ENCODE results near the gene TBC1D9B. TPM values are rescaled to one million over a fixed set of nuclear protein-coding genes. Genes with fewer than 3 reads are reported as not detected.
A peak's percentile ranks its signal among the peaks of the same experiment; 100 is the strongest.

Gene TBC1D9B
- total RNA-seq, 1 donor from 2014 or later = 31.1 TPM

DNA sequence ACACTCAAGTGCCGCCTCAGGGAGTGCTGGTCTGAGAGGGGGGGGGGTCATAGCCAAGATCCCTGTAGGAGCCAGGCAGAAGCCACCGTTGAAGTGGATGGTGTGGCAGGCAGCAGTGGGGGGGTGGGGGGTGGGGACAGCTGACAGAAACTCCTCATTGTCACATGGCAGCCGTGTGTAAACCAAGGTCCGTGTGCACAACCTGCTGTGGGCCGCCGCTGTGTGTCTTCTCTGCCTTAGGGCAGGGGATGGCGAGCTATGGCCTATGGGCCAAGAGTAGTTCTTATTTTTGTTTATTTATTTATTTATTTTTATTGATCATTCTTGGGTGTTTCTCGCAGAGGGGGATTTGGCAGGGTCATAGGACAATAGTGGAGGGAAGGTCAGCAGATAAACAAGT is 73.6 kb downstream of the TBC1D9B start:
- no peaks in the 10 kb centered on the region for H3K9me3 ChIP-seq (replicated peaks)
- H3K36me3 ChIP-seq = peaks cover 91% of the 10 kb centered on the region
- H3K27ac ChIP-seq (replicated peaks) = no peak overlapping the region
- H3K4me1 ChIP-seq = peaks cover 70% of the 10 kb centered on the region
- intact Hi-C loops (cut with micrococcal nuclease) = no loop called here
- no peaks in the 10 kb centered on the region for H3K27me3 ChIP-seq (ENCODE audit: low read depth)
- TF ChIP-seq, protein P1, sequence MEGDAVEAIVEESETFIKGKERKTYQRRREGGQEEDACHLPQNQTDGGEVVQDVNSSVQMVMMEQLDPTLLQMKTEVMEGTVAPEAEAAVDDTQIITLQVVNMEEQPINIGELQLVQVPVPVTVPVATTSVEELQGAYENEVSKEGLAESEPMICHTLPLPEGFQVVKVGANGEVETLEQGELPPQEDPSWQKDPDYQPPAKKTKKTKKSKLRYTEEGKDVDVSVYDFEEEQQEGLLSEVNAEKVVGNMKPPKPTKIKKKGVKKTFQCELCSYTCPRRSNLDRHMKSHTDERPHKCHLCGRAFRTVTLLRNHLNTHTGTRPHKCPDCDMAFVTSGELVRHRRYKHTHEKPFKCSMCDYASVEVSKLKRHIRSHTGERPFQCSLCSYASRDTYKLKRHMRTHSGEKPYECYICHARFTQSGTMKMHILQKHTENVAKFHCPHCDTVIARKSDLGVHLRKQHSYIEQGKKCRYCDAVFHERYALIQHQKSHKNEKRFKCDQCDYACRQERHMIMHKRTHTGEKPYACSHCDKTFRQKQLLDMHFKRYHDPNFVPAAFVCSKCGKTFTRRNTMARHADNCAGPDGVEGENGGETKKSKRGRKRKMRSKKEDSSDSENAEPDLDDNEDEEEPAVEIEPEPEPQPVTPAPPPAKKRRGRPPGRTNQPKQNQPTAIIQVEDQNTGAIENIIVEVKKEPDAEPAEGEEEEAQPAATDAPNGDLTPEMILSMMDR (IDR thresholded peaks at IDR 0.05; ENCODE audit: borderline replicate concordance) = no peak
- DNase-seq = no peak
- H3K4me3 ChIP-seq = no peak overlapping the region

DNA sequence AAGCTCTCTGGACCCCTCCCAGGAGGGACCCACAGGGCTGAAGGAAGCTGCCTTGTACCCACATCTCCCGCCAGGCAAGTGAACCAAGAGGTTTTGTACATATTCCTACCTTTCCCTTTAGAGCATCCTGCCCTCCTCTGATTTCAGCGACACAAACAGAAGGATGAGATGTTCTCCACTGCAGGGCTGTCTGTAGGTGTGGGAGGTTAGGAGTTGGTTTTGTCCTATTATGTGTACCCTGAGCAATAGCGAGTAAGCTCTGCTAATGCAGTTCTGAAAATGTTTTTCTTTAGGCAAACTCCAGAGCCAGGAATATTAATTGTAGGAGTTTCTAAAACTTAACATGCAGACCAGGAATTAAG is 74.0 kb downstream of the TBC1D9B start:
- intact Hi-C loops (cut with micrococcal nuclease) = no loop called here
- Histone ChIP-seq H3K4me3 (no peak overlapping the region), H3K36me3 (peaks cover 91% of the 10 kb centered on the region), H3K9me3 (replicated peaks) (no peaks in the 10 kb centered on the region), H3K27ac (replicated peaks) (peak overlapping the region; percentile 12), H3K27me3 (ENCODE audit: low read depth) (no peaks in the 10 kb centered on the region), H3K4me1 (peaks cover 74% of the 10 kb centered on the region)
- no peak for DNase-seq
- TF ChIP-seq, protein P1 (IDR thresholded peaks at IDR 0.05; ENCODE audit: borderline replicate concordance) = no peak

DNA sequence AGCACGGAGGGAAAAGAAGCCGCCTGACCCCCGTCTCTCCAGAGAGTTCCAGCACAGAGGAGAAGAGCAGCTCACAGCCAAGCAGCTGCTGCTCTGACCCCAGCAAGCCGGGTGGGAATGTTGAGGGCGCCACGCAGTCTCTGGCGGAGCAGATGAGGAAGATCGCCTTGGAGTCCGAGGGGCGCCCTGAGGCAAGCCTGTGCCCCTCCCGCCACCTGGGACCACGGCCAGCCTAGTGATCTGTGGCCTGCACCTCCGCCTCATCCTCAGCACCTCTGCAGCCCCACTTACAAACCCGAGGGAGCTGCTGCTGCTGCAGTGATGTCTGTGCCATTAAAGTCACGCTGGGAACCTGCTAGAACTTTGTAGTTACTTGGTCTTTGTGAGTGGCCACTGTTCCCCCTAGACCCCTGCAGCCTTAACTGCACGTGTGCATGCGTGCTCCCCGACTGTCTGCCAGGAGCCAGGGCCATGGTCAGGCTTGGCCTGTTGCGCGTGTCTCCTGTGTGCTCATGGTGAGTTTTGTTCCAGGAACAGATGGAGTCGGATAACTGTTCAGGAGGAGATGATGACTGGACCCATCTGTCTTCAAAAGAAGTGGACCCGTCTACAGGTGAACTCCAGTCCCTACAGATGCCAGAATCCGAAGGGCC is 74.5 kb downstream of the TBC1D9B start:
- Histone ChIP-seq H3K4me1 (peaks cover 79% of the 10 kb centered on the region), H3K4me3 (no peak overlapping the region)
- intact Hi-C loops (cut with micrococcal nuclease) = no loop called here

DNA sequence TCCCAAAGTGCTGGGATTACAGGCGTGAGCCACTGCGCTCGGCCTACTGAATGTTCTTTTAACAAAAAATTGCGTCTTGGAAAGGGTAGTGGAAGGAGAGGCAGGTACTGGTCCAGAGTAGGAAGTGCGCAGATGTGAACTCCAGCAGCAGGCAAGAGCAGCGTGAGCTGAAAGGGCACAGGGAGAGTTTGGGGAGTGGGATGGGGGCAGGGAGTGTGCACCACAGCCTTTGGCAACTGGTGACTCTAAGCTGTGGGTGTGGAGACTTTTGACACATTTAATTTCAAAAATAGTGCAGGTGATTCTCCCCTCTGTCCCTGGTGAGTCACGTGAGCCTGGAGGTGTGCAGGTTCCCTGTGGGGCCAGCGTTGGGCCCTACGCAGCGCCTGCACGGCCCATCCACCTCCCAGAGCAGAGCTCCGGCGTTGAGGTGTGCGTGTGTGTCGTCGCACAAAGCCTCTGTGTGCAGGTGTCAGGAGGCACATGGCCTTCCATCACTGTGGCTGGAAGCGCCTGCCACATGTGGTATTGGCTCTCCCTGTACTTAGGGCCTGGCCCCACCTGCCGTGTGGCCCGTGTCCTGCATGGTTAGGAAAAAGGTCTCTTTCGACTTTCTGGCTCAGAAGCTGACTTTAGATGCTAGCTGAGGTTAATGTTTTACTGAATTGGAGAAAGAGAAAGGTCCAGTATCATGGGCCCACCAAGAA is 75.5 kb downstream of the TBC1D9B start:
- Histone ChIP-seq H3K4me1 (peaks cover 78% of the 10 kb centered on the region), H3K36me3 (peaks cover 91% of the 10 kb centered on the region)
- intact Hi-C loops (cut with micrococcal nuclease) = no loop called here

More for the DNA sequence above, 74.5 kb downstream of the TBC1D9B start:
- no peaks in the 10 kb centered on the region for H3K27me3 ChIP-seq (ENCODE audit: low read depth)
- peaks cover 91% of the 10 kb centered on the region for H3K36me3 ChIP-seq
- TF ChIP-seq, protein P1 (IDR thresholded peaks at IDR 0.05; ENCODE audit: borderline replicate concordance) = no peak
- H3K27ac ChIP-seq (replicated peaks) = peak overlapping the region; percentile 12
- no peak for DNase-seq
- H3K9me3 ChIP-seq (replicated peaks) = no peaks in the 10 kb centered on the region

DNA sequence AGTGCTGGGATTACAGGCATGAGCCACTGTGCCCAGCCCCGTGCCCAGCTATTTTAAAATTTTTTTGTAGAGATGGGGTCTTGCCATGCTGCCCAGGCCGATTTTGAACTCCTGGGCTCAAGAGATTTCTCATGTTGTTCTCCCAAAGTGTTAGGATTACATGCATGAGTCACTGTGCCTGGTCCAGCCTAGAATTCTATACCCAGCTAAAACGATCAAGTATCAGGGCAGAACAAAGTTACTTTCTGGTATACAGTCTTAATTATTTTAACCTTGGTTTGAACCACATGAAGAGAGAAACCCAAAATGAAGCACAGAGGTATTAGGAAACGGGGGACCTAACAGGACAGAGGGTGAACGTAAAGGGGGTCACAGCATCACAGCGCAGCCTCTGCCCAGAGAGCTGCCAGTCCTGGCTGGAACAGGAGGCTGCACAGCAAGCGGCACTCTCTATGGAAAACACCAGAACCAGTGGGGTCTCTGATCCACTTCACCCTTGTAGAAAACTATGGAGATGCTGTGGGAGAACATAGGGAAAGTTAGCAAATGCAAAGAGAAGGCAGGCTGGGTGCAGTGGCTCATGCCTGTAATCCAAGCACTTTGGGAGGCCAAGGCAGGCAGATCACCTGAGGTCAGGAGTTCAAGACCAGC is 76.8 kb downstream of the TBC1D9B start:
- Histone ChIP-seq H3K36me3 (peaks cover 91% of the 10 kb centered on the region), H3K4me1 (peaks cover 78% of the 10 kb centered on the region), H3K9me3 (replicated peaks) (no peaks in the 10 kb centered on the region), H3K27ac (replicated peaks) (no peak overlapping the region), H3K4me3 (no peak overlapping the region), H3K27me3 (ENCODE audit: low read depth) (no peaks in the 10 kb centered on the region)
- DNase-seq = no peak
- intact Hi-C loops (cut with micrococcal nuclease) = no loop called here
- TF ChIP-seq, protein P1 (IDR thresholded peaks at IDR 0.05; ENCODE audit: borderline replicate concordance) = no peak

More for the DNA sequence above, 75.5 kb downstream of the TBC1D9B start:
- TF ChIP-seq, protein P1 (IDR thresholded peaks at IDR 0.05; ENCODE audit: borderline replicate concordance) = no peak
- no peak overlapping the region for H3K4me3 ChIP-seq
- no peak overlapping the region for H3K27ac ChIP-seq (replicated peaks)
- no peaks in the 10 kb centered on the region for H3K9me3 ChIP-seq (replicated peaks)
- no peaks in the 10 kb centered on the region for H3K27me3 ChIP-seq (ENCODE audit: low read depth)
- no peak for DNase-seq
